ENCODE measurements around the gene ANO6. TPM values are rescaled to one million over a fixed set of nuclear protein-coding genes. Genes with fewer than 3 reads are reported as not detected.

Gene ANO6
- total and polyA plus RNA-seq, 4 donors: 8.7 to 102 (median 40.5) TPM

DNA sequence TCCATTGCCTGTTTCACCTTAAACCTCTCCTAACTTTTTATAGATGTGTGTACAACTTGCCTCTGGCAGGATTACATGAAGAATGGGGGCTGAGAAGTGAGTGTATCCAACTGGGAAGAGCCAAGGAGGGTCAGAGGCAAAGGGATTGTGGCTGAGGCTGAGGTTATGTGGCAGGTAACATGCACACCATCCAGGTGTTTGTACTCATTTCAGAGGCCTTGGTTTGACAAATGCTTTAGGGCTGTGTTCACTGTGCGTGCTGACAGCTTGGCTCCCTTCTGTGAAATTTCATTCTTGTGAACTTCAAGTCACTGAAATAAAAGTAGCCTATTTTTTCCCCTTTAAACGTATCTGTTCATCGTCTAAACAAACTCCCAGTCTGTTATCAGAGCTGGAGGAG is 47.7 kb downstream of the ANO6 start:
- 87 to 94% methylated on average over 3 of the region's 3 CpGs for WGBS, 2 donors
- Histone ChIP-seq H3K9me3 (ENCODE audit: control insufficient read depth in 4 of 4, insufficient read depth in 3 of 4, low read length in 3 of 4) (no peaks in the 10 kb centered on the region), H3K4me1 (ENCODE audit: control insufficient read depth in 5 of 5, insufficient read depth in 5 of 5, low read length in 5 of 5) (peaks cover 6 to 41% (median 13%) of the 10 kb centered on the region in 5 donors), H3K27me3 (ENCODE audit: control insufficient read depth in 3 of 3, insufficient read depth in 3 of 3, low read length in 2 of 3) (no peaks in the 10 kb centered on the region), H3K36me3 (ENCODE audit: control insufficient read depth in 4 of 4, insufficient read depth in 4 of 4, low read length in 4 of 4) (peaks cover 0 to 2% (median 0%) of the 10 kb centered on the region in 4 donors), H3K27ac (ENCODE audit: low read depth in 1 of 2, low read length in 1 of 2) (no peak overlapping the region), H3K9ac (ENCODE audit: insufficient read depth in 1 of 2, low read length in 2 of 2) (no peak overlapping the region), H3K4me3 (no peak overlapping the region)
- TF ChIP-seq CTCF (IDR thresholded peaks at IDR 0.05; ENCODE audit: control extremely low read depth, extremely low read depth): no peak
- DNase-seq (no peak), ATAC-seq (ENCODE audit: insufficient read depth, low FRiP score) (no peak)

GRCh38 chr12:45268672-45269411 is 52.9 kb downstream of the ANO6 start:
- H3K27ac ChIP-seq (ENCODE audit: low read depth in 1 of 2, low read length in 1 of 2): peak overlapping the region in 1 of 2 donors; percentile 34
- 6 to 14% methylated on average over 5 of the region's 5 CpGs for WGBS, 2 donors
- peaks cover 0 to 2% (median 0%) of the 10 kb centered on the region in 4 donors for H3K36me3 ChIP-seq (ENCODE audit: control insufficient read depth in 4 of 4, insufficient read depth in 4 of 4, low read length in 4 of 4)
- no peaks in the 10 kb centered on the region for H3K9me3 ChIP-seq (ENCODE audit: control insufficient read depth in 4 of 4, insufficient read depth in 3 of 4, low read length in 3 of 4)
- H3K4me3 ChIP-seq: no peak overlapping the region
- DNase-seq (peak; percentile 92 to 94 (median 93)), ATAC-seq (ENCODE audit: insufficient read depth, low FRiP score) (peak; percentile 35)
- no peaks in the 10 kb centered on the region for H3K27me3 ChIP-seq (ENCODE audit: control insufficient read depth in 3 of 3, insufficient read depth in 3 of 3, low read length in 2 of 3)
- no peak overlapping the region for H3K9ac ChIP-seq (ENCODE audit: insufficient read depth in 1 of 2, low read length in 2 of 2)
- TF ChIP-seq CTCF (IDR thresholded peaks at IDR 0.05; ENCODE audit: control extremely low read depth, extremely low read depth): peak; percentile 2
- peaks cover 6 to 27% (median 14%) of the 10 kb centered on the region in 5 donors for H3K4me1 ChIP-seq (ENCODE audit: control insufficient read depth in 5 of 5, insufficient read depth in 5 of 5, low read length in 5 of 5)

DNA sequence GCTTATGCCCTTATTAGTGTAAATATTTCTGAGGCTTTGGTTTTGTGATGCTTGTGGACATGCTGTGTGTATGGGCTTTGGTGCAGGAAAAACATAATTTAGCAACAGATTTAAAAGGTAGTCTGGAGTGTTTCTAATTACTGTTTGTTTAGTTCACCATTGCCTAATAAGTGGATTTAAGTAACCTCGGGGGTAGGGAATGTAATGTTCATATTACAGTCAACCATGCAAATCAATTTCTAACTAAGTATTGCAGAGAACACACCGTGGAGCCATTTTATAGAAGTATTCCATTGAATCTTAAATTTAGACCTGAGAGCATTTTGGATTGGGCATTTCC is 53.5 kb downstream of the ANO6 start:
- TF ChIP-seq CTCF (IDR thresholded peaks at IDR 0.05; ENCODE audit: control extremely low read depth, extremely low read depth): no peak
- Histone ChIP-seq H3K4me1 (ENCODE audit: control insufficient read depth in 5 of 5, insufficient read depth in 5 of 5, low read length in 5 of 5) (peaks cover 10 to 24% (median 14%) of the 10 kb centered on the region in 5 donors), H3K9me3 (ENCODE audit: control insufficient read depth in 4 of 4, insufficient read depth in 3 of 4, low read length in 3 of 4) (no peaks in the 10 kb centered on the region), H3K27ac (ENCODE audit: low read depth in 1 of 2, low read length in 1 of 2) (no peak overlapping the region), H3K4me3 (no peak overlapping the region), H3K27me3 (ENCODE audit: control insufficient read depth in 3 of 3, insufficient read depth in 3 of 3, low read length in 2 of 3) (no peaks in the 10 kb centered on the region), H3K36me3 (ENCODE audit: control insufficient read depth in 4 of 4, insufficient read depth in 4 of 4, low read length in 4 of 4) (peaks cover 0 to 4% (median 0%) of the 10 kb centered on the region in 4 donors), H3K9ac (ENCODE audit: insufficient read depth in 1 of 2, low read length in 2 of 2) (no peak overlapping the region)
- 45 to 54% methylated on average over 2 of the region's 2 CpGs for WGBS, 2 donors
- ATAC-seq (ENCODE audit: insufficient read depth, low FRiP score) (no peak), DNase-seq (no peak)
